Retinal pigment epithelial cell (primary cell): ENCODE data around the gene UQCRHL.

Experiments
- DNase-seq: peaks from one replicate; pipeline ENCODE4 v3.0.0-alpha.2; 2010; ENCODE audit warnings: low read depth
- H3K4me3 ChIP-seq: 2 replicates; pipeline ENCODE4 v1.5.1; 2011; ENCODE audit warnings: mild to moderate bottlenecking, low read length, control low read depth, moderate library complexity
- CTCF ChIP-seq: conservative IDR thresholded peaks from 2 replicates; pipeline ENCODE4 v1.5.1; 2011; ENCODE audit warnings: low read depth, low read length, control low read depth, inconsistent platforms

Gene UQCRHL

GRCh38 chr1:15816674-15817073, 9.2 kb upstream of the UQCRHL start:
- TF ChIP-seq CTCF, result no peak
- no peak overlapping the region for H3K4me3 ChIP-seq
- no peak for DNase-seq

GRCh38 chr1:15810073-15810472, 2.6 kb upstream of the UQCRHL start:
- no peak for DNase-seq
- no peak for TF ChIP-seq CTCF
- H3K4me3 ChIP-seq, result no peak overlapping the region

GRCh38 chr1:15808955-15809354, 1.5 kb upstream of the UQCRHL start:
- DNase-seq, result no peak
- TF ChIP-seq CTCF, result no peak
- H3K4me3 ChIP-seq, result no peak overlapping the region

- DNase-seq, result no peak
- TF ChIP-seq CTCF, result no peak
- H3K4me3 ChIP-seq, result no peak overlapping the region
Measured at GRCh38 chr1:15807121-15807520, 328 bp downstream of the UQCRHL start.

GRCh38 chr1:15804060-15804459, 3.4 kb downstream of the UQCRHL start:
- TF ChIP-seq CTCF, result no peak
- no peak for DNase-seq
- no peak overlapping the region for H3K4me3 ChIP-seq

- no peak for DNase-seq
- H3K4me3 ChIP-seq, result no peak overlapping the region
- TF ChIP-seq CTCF, result peak; percentile 54
Measured at GRCh38 chr1:15803380-15803779, 4.1 kb downstream of the UQCRHL start.

- DNase-seq, result no peak
- no peak for TF ChIP-seq CTCF
- H3K4me3 ChIP-seq, result no peak overlapping the region
Measured at GRCh38 chr1:15802234-15802965, 5.0 kb downstream of the UQCRHL start.
